ENCODE measurements around the gene MMP12. TPM values are rescaled to one million over a fixed set of nuclear protein-coding genes. Genes with fewer than 3 reads are reported as not detected.

The MMP12 gene
- total and polyA plus RNA-seq, 3 donors from 2014 or later, result 0.25 to 0.61 TPM; not detected in 1

DNA sequence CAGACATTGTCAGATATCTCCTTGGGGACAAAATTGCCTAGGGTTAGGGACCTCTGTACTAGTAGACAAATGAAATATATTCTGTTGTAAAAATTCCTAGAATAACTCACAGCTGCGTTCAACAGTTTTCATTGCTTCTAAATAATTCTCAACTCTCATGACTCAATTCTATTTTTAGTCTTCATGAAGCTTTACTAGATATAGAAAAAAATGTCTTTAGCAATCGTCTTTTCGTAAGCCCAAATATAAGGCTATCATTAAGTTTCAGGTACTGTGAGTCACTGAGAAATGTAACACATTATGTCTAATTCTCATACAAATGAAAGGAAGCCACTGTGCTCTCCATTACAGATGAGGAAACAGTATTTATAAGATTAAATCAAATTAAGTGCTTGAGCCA is 6.4 kb downstream of the MMP12 start:
- no peak overlapping the region for H3K4me3 ChIP-seq
- intact Hi-C loops (cut with DNase I; ENCODE audit: low total_unique reads), result no loop called here
- no peak for DNase-seq
- H3K27me3 ChIP-seq, result no peaks in the 10 kb centered on the region
- no peaks in the 10 kb centered on the region for H3K9me3 ChIP-seq
- H3K27ac ChIP-seq, result no peak overlapping the region
- H3K4me1 ChIP-seq, result no peaks in the 10 kb centered on the region
- TF ChIP-seq, protein P1, sequence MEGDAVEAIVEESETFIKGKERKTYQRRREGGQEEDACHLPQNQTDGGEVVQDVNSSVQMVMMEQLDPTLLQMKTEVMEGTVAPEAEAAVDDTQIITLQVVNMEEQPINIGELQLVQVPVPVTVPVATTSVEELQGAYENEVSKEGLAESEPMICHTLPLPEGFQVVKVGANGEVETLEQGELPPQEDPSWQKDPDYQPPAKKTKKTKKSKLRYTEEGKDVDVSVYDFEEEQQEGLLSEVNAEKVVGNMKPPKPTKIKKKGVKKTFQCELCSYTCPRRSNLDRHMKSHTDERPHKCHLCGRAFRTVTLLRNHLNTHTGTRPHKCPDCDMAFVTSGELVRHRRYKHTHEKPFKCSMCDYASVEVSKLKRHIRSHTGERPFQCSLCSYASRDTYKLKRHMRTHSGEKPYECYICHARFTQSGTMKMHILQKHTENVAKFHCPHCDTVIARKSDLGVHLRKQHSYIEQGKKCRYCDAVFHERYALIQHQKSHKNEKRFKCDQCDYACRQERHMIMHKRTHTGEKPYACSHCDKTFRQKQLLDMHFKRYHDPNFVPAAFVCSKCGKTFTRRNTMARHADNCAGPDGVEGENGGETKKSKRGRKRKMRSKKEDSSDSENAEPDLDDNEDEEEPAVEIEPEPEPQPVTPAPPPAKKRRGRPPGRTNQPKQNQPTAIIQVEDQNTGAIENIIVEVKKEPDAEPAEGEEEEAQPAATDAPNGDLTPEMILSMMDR (IDR thresholded peaks at IDR 0.05), result no peak
- no peak for TF ChIP-seq POLR2A (IDR thresholded peaks at IDR 0.05)
- H3K36me3 ChIP-seq (ENCODE audit: low read depth, missing control alignments), result no peaks in the 10 kb centered on the region
- 66 to 74% methylated on average over 3 of the region's 3 CpGs for WGBS, 2 donors

DNA sequence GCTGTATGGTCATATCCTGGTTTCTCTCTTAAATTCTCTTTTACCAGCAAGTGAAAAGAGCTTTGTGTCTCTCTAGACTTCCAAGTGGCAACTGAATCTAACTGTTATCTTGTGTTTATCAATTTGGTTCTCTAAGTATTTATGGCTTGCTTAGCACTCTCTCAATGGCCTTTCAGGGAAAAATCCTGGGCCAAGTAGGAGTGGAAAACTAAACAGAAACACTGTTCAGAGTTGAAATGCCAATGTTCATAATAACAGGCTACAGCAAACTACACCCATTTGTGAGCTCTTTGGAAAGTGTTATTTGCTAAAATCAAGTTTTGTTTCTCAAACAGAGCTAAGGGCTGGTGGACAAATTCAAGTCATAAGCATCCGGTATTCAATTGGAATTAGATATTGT is 10.1 kb downstream of the MMP12 start:
- H3K27me3 ChIP-seq, result no peaks in the 10 kb centered on the region
- no peaks in the 10 kb centered on the region for H3K36me3 ChIP-seq (ENCODE audit: low read depth, missing control alignments)
- H3K27ac ChIP-seq, result no peak overlapping the region
- no peaks in the 10 kb centered on the region for H3K4me1 ChIP-seq
- no peak for TF ChIP-seq POLR2A (IDR thresholded peaks at IDR 0.05)
- TF ChIP-seq, protein P1 (IDR thresholded peaks at IDR 0.05), result no peak
- intact Hi-C loops (cut with DNase I; ENCODE audit: low total_unique reads), result no loop called here
- no peaks in the 10 kb centered on the region for H3K9me3 ChIP-seq
- H3K4me3 ChIP-seq, result no peak overlapping the region
- WGBS, 2 donors, result 91 to 93% methylated on average over 1 of the region's 1 CpG
- DNase-seq, result no peak

DNA sequence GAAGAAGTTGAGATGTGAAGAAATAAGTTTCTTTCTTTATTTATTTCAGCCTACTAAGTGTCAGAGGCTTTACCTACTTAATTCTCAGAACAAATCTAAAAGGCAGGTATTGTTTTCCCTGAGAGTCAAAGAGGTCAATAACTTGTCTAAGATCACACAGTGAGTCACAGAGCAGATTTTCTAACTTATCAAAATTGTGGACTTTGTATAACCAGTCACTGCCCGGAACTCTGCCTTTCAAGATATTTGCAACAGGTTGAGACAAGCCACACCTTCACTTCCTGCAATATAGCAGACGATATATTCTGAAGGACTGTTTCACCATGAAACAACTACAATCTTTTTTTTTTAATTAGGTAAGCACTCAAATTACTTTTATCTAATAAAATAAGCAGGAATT is 20.8 kb downstream of the MMP12 start:
- Histone ChIP-seq H3K36me3 (ENCODE audit: low read depth, missing control alignments) (no peaks in the 10 kb centered on the region), H3K27ac (no peak overlapping the region), H3K4me3 (no peak overlapping the region), H3K9me3 (no peaks in the 10 kb centered on the region), H3K4me1 (no peaks in the 10 kb centered on the region), H3K27me3 (no peaks in the 10 kb centered on the region)
- intact Hi-C loops (cut with DNase I; ENCODE audit: low total_unique reads), result no loop called here
- DNase-seq, result no peak
- WGBS, 2 donors, result 75 to 79% methylated on average over 2 of the region's 2 CpGs
- TF ChIP-seq, protein P1 (IDR thresholded peaks at IDR 0.05), result no peak
- no peak for TF ChIP-seq POLR2A (IDR thresholded peaks at IDR 0.05)

DNA sequence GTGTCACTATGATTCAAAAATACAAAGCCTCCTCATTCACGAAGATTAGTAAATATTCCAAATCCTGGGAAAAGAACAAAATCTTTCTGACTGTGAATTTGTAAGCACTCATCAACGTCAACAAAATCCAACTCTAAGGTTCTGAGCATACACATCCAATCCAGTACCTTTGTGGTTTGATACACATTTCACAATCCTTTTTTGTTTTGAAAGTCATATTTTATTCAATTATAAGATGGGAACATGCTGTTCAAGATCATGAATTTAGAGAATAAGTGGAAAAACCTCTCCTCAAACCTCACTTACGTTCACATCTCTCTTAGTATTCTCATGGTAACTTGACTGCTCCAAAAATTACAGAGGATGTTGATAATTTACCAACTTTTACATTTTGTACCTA is 21.7 kb downstream of the MMP12 start:
- no peak overlapping the region for H3K27ac ChIP-seq
- no peaks in the 10 kb centered on the region for H3K36me3 ChIP-seq (ENCODE audit: low read depth, missing control alignments)
- 85 to 88% methylated on average over 3 of the region's 3 CpGs for whole genome bisulfite sequencing, 2 donors
- H3K4me3 ChIP-seq, result no peak overlapping the region
- no peaks in the 10 kb centered on the region for H3K27me3 ChIP-seq
- H3K4me1 ChIP-seq, result no peaks in the 10 kb centered on the region
- intact Hi-C loops (cut with DNase I; ENCODE audit: low total_unique reads), result no loop called here
- TF ChIP-seq, protein P1 (IDR thresholded peaks at IDR 0.05), result no peak
- no peak for TF ChIP-seq POLR2A (IDR thresholded peaks at IDR 0.05)
- H3K9me3 ChIP-seq, result no peaks in the 10 kb centered on the region
- DNase-seq, result no peak

DNA sequence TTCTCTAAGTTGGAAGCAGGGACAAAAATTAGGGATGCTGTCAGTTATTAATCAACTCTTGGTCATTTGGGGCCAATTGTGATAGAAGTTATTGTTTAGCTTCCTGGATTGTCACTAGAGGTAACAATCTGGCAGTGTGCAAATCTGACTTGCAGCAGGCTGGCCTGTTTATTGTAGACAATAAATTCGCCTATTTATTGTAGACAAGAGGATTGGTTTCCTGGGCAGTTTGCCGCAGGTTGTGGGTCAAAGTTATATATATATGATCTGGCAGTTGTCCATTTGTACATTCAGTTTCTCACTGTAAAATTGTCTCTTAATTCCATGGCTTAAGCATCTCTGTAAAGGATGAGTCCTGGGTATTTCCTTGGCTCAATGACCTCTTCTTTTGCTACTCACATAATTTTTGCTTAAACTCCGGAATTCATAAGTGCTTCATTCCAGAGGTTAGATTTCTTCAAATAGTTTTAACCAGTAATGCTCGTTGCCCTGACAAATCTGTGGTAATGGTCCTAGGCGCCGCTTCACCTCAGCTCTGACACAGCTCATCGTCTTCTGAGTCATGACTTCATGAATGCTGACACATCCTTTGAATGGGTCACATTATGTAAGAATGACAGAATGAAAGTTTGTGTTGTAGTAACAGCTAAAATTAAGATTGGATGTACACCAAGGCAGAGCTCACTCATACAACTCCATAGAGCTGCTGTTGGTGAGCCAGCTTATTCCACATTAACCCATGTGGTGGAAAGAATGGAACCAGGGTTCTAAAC is 23.6 kb downstream of the MMP12 start:
- intact Hi-C loops (cut with DNase I; ENCODE audit: low total_unique reads), result no loop called here
- Histone ChIP-seq H3K27ac (no peak overlapping the region), H3K4me3 (no peak overlapping the region), H3K4me1 (no peaks in the 10 kb centered on the region), H3K9me3 (no peaks in the 10 kb centered on the region), H3K27me3 (no peaks in the 10 kb centered on the region), H3K36me3 (ENCODE audit: low read depth, missing control alignments) (no peaks in the 10 kb centered on the region)
- TF ChIP-seq POLR2A (IDR thresholded peaks at IDR 0.05), result no peak
- TF ChIP-seq, protein P1 (IDR thresholded peaks at IDR 0.05), result no peak
- 79 to 81% methylated on average over 7 of the region's 7 CpGs for WGBS, 2 donors
- DNase-seq, result no peak

Measured in testis (tissue), 3 donors.